Endothelial cell of umbilical vein (primary cell): ENCODE measurements around the gene MYO7B. TPM values are rescaled to one million over a fixed set of nuclear protein-coding genes. Genes with fewer than 3 reads are reported as not detected.

ENCODE experiments used
- BruUV-seq: library from RNA; stranded (reverse); fragments of 400-500 nt; replicated peaks from 2 replicates; lab custom pipeline; 2021; lab: Mats Ljungman, UMichigan
- CTCF ChIA-PET: fragments of 300-600, 350-600 bp; sonication (Branson Sonifier 250); formaldehyde crosslinking; loops from one replicate; lab custom pipeline; 2021; ENCODE audit warnings: antibody characterized with exemption, inconsistent platforms; lab: Charles Lee
- POLR2A ChIA-PET: fragments of 300-600, 350-600 bp; sonication (Branson Sonifier 250); formaldehyde crosslinking; loops from one replicate; lab custom pipeline; 2021; ENCODE audit warnings: antibody characterized with exemption, inconsistent platforms; lab: Charles Lee
- DNase-seq: peaks from one replicate; pipeline ENCODE4 v3.0.0-alpha.2; 2011; ENCODE audit warnings: low read depth, low spot score
- FAIRE-seq: peaks from 2 replicates; lab custom pipeline; 2011; peaks lifted over from hg19 to GRCh38; lab: Jason Lieb, UNC
- H2AFZ ChIP-seq: 2 replicates; pipeline ENCODE4 v1.6.0; 2012; ENCODE audit warnings: low read depth, low read length, control low read depth, inconsistent platforms
- H3K27ac ChIP-seq: 2 replicates; pipeline ENCODE4 v1.5.1; 2011; ENCODE audit warnings: low read depth, mild to moderate bottlenecking, control low read depth, low read length, moderate library complexity; ENCODE audit not compliant: insufficient read depth
- H3K27me3 ChIP-seq, 2 experiments: 2 replicates each; pipeline versions ENCODE4 v1.6.0 to v1.6.1; 2011; ENCODE audit warnings: low read length in 2 of 2, mixed read lengths in 1 of 2; ENCODE audit not compliant: control insufficient read depth in 2 of 2, insufficient read depth in 2 of 2
- H3K36me3 ChIP-seq, 2 experiments: 2 replicates in 1 of 2; 3 replicates in 1 of 2; pipeline ENCODE4 v1.5.1; 2011; ENCODE audit warnings: low read length in 2 of 2, mild to moderate bottlenecking in 1 of 2, moderate library complexity in 1 of 2; ENCODE audit not compliant: control insufficient read depth in 2 of 2, insufficient read depth in 2 of 2; ENCODE audit errors: extremely low read depth in 1 of 2
- H3K4me1 ChIP-seq: 3 replicates; pipeline ENCODE4 v1.5.1; 2011; ENCODE audit warnings: mild to moderate bottlenecking, low read length; ENCODE audit not compliant: control insufficient read depth, insufficient read depth; ENCODE audit errors: extremely low read depth
- H3K4me2 ChIP-seq: 2 replicates; pipeline ENCODE4 v1.6.1; 2011; ENCODE audit warnings: low read length, control low read depth, mixed read lengths; ENCODE audit not compliant: insufficient read depth
- H3K4me3 ChIP-seq, 3 experiments: fragments of 200-600 bp in 1 of 3; sonication (generic), shearing (Covaris generic) in 1 of 3; replicated peaks in 1 of 3; 2 replicates each; pipeline ENCODE4 v1.5.1; 2011 to 2016; ENCODE audit warnings: control low read depth in 3 of 3, low read length in 3 of 3, mild to moderate bottlenecking in 2 of 3, inconsistent platforms in 1 of 3, low read depth in 1 of 3, moderate library complexity in 1 of 3; ENCODE audit not compliant: insufficient read depth in 1 of 3
- H3K79me2 ChIP-seq: 2 replicates; pipeline ENCODE4 v1.6.0; 2012; ENCODE audit warnings: low read length, inconsistent platforms; ENCODE audit not compliant: control insufficient read depth, insufficient read depth
- H3K9ac ChIP-seq: replicated peaks from 2 replicates; pipeline ENCODE3; 2011; ENCODE audit warnings: low read length, control low read depth; ENCODE audit not compliant: insufficient read depth; ENCODE audit errors: extremely low read depth
- H3K9me1 ChIP-seq: replicated peaks from 3 replicates; pipeline ENCODE4 v1.6.0; 2011; ENCODE audit warnings: mild to moderate bottlenecking, low read length; ENCODE audit not compliant: control insufficient read depth, insufficient read depth; ENCODE audit errors: extremely low read depth
- H3K9me3 ChIP-seq: replicated peaks from 2 replicates; pipeline ENCODE4 v1.5.1; 2012; ENCODE audit warnings: low read length, inconsistent platforms; ENCODE audit not compliant: control insufficient read depth, insufficient read depth
- H4K20me1 ChIP-seq: replicated peaks from 2 replicates; pipeline ENCODE3; 2011; ENCODE audit warnings: mild to moderate bottlenecking, low read length; ENCODE audit not compliant: control insufficient read depth, insufficient read depth; ENCODE audit errors: extremely low read depth
- CTCF ChIP-seq, 2 donors: IDR thresholded peaks; 1 replicate in 1 of 2; 2 replicates in 1 of 2; pipeline ENCODE4 v1.5.1; 2011; ENCODE audit warnings: low read length in 2 of 2, mild to moderate bottlenecking in 2 of 2, moderate library complexity in 2 of 2, control low read depth in 1 of 2, inconsistent platforms in 1 of 2, low read depth in 1 of 2; ENCODE audit not compliant: insufficient read depth in 1 of 2; ENCODE audit errors: extremely low read depth in 1 of 2
- EZH2 ChIP-seq: IDR thresholded peaks from 2 replicates; pipeline ENCODE4 v1.6.1; 2012; ENCODE audit warnings: borderline replicate concordance, low read depth, mild to moderate bottlenecking, moderate library complexity, low read length, inconsistent platforms; ENCODE audit not compliant: severe bottlenecking
- FOS ChIP-seq: IDR thresholded peaks from 2 replicates; pipeline ENCODE4 v1.6.1; 2011; ENCODE audit warnings: mild to moderate bottlenecking, low read length, moderate library complexity, borderline replicate concordance; ENCODE audit not compliant: insufficient read depth
- MYC ChIP-seq: IDR thresholded peaks from one replicate; pipeline ENCODE4 v1.6.1; 2011; ENCODE audit warnings: mild to moderate bottlenecking, low read depth, low read length
- POLR2A ChIP-seq: IDR thresholded peaks from 2 replicates; pipeline ENCODE4 v1.6.1; 2012; ENCODE audit warnings: low read depth, mild to moderate bottlenecking, control low read depth, low read length
- dilution Hi-C: fragments of 300-500 bp; cut with MboI; formaldehyde crosslinking; loops from one replicate; pipeline ENCODE4 v1.15.0; 2019; ENCODE audit warnings: low sequenced_read_pairs; ENCODE audit not compliant: extremely low pct_ligation_motif_present
- intact Hi-C: fragments of 100-400 bp; cut with micrococcal nuclease; formaldehyde crosslinking; loops from one replicate; pipeline ENCODE4 v1.10.0; 2022
- polyA plus RNA-seq, 4 experiments: library from polyadenylated mRNA; depleted of rRNA in 3 of 4; stranded (reverse) in 3 of 4; unstranded in 1 of 4; fragments of >200 nt; gene quantifications; 2 replicates each; pipeline versions ENCODE4 v1.2.1 to v1.2.3, GENCODE V29; 2011 to 2012; ENCODE audit warnings: missing spikeins in 1 of 4
- total RNA-seq: library from RNA; stranded (reverse); gene quantifications from 2 replicates; pipeline ENCODE4 v1.2.3, GENCODE V29; 2021

MYO7B gene
- total and polyA plus RNA-seq, 2 donors (not counting 3 experiments of a cell fraction or from before 2014, with no cell fraction given): 0.17 TPM; not detected in 1

- H3K79me2 ChIP-seq: no peaks in the 10 kb centered on the region
- FAIRE-seq (no peak), DNase-seq (no peak)
- peak overlapping the region; percentile 56 for H3K4me2 ChIP-seq
- H4K20me1 ChIP-seq: no peaks in the 10 kb centered on the region
- no peaks in the 10 kb centered on the region for H3K27me3 ChIP-seq
- peak overlapping the region; percentile 77 for H2AFZ ChIP-seq
- peaks cover 18% of the 10 kb centered on the region for H3K4me1 ChIP-seq
- no peak overlapping the region for H3K9ac ChIP-seq
- BruUV-seq: no TSS peak
- dilution Hi-C loops: no loop called here
- no peaks in the 10 kb centered on the region for H3K9me3 ChIP-seq
- ChIA-PET CTCF (interaction anchor here (0.8 to 5.7 kb wide), 19 partner anchors 9 to 350 kb away, joined by 3 to 151 read pairs (median 7); partner anchors contain the start of gene IWS1), POLR2A (interaction anchor here (0.6 to 1.2 kb wide), 3 partner anchors 23 to 27 kb away, joined by 3 read pairs; partner anchors contain the start of gene SFT2D3)
- H3K27ac ChIP-seq: no peak overlapping the region
- H3K9me1 ChIP-seq: no peaks in the 10 kb centered on the region
- no peaks in the 10 kb centered on the region for H3K36me3 ChIP-seq
- TF ChIP-seq FOS (no peak), POLR2A (peak; percentile 26)
- intact Hi-C loops: loop anchor here (1.0 to 2.0 kb wide), 5 partner anchors 16 to 83 kb away; partner anchors contain the start of gene SFT2D3
- peak overlapping the region; percentile 15 to 58 (median 46) for H3K4me3 ChIP-seq
These were observed 139.0 kb downstream of the MYO7B start for GRCh38 chr2:127674241-127675209.

- peak; percentile 63 for FAIRE-seq
- Histone ChIP-seq H3K9ac (peak within 1 kb of the TSS; percentile 2), H3K4me2 (peak within 1 kb of the TSS; percentile 81), H3K36me3 (no peaks in the 10 kb centered on the region), H3K27ac (no peak within 1 kb of the TSS), H3K79me2 (no peaks in the 10 kb centered on the region), H3K4me1 (peaks cover 18% of the 10 kb centered on the region), H4K20me1 (no peaks in the 10 kb centered on the region), H3K27me3 (no peaks in the 10 kb centered on the region), H2AFZ (peak within 1 kb of the TSS; percentile 77), H3K9me3 (no peaks in the 10 kb centered on the region), H3K9me1 (no peaks in the 10 kb centered on the region), H3K4me3 (peak within 1 kb of the TSS; percentile 48 to 58 (median 58))
- dilution Hi-C loops: no loop called here
- intact Hi-C loops: loop anchor here (1.0 to 2.0 kb wide), 5 partner anchors 17 to 84 kb away; partner anchors contain the start of gene SFT2D3
- BruUV-seq: no TSS peak
- peak; percentile 36 for DNase-seq
- POLR2A ChIA-PET: interaction anchor here (0.6 to 1.2 kb wide), 3 partner anchors 22 to 26 kb away, joined by 3 read pairs; partner anchors contain the start of gene SFT2D3
- TF ChIP-seq CTCF (IDR thresholded peaks at IDR 0.05; ENCODE audit: extremely low read depth in 1 of 2, insufficient read depth in 1 of 2, low read depth in 1 of 2, low read length in 2 of 2): peak in 1 of 2 donors; percentile 37
- TF ChIP-seq EZH2: peak; percentile 35
- TF ChIP-seq MYC: no peak
- CTCF ChIA-PET: interaction anchor here (0.6 to 5.7 kb wide), 23 partner anchors 10 to 351 kb away, joined by 3 to 151 read pairs (median 6); partner anchors contain the start of gene IWS1
These were observed 140.1 kb downstream of the MYO7B start, which contains the start of gene LIMS2 for GRCh38 chr2:127675331-127676261. LIMS2 (minus strand) TSS chr2:127675530; CDS start chr2:127675024, 506 bp downstream.
